GM21825 (cell line): ENCODE results near the gene KPNA6.

ENCODE experiments used
- ATAC-seq: cut with Tn5 transposase; IDR thresholded peaks from one replicate; pipeline ENCODE4 v1.9.1; 2021; ENCODE audit warnings: mild to moderate bottlenecking, moderate library complexity; ENCODE audit not compliant: unreplicated experiment

Gene KPNA6

GRCh38 chr1:32186077-32186476 is 78.2 kb downstream of the KPNA6 start:
- ATAC-seq = no peak

DNA sequence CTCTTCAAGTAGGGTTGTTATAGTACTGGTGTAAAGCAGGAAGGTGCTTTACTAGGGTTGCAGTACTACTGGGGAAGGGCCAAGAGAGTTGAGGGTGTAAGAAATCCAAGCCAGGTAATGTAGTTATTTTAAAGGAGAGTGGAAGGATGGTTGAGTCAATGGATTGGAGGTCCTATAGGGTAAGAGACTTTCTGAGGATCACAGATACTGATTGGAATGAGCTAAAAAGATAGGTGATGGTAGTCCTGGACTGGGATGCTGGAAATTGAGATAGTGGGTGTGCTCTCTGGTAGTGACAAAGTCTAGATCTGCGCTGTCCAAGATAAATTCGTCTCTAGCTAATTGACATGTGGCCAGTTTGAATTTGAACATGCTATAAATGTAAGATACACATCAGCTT is 78.6 kb downstream of the KPNA6 start:
- ATAC-seq = no peak

DNA sequence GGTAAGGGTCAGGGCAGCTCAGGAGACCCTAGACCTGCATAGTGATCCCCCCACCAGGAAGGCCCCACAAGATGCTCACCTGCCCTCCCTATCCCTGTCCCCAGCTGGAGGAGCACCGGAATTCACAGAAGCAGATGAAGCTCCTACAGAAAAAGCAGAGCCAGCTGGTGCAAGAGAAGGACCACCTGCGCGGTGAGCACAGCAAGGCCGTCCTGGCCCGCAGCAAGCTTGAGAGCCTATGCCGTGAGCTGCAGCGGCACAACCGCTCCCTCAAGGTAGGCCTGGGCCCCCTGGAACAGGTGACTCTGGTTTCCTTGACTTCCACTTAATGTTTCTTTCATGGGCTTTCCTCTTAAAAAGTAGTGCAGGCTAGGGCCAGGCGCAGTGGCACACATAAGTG is 80.0 kb downstream of the KPNA6 start:
- ATAC-seq = no peak

DNA sequence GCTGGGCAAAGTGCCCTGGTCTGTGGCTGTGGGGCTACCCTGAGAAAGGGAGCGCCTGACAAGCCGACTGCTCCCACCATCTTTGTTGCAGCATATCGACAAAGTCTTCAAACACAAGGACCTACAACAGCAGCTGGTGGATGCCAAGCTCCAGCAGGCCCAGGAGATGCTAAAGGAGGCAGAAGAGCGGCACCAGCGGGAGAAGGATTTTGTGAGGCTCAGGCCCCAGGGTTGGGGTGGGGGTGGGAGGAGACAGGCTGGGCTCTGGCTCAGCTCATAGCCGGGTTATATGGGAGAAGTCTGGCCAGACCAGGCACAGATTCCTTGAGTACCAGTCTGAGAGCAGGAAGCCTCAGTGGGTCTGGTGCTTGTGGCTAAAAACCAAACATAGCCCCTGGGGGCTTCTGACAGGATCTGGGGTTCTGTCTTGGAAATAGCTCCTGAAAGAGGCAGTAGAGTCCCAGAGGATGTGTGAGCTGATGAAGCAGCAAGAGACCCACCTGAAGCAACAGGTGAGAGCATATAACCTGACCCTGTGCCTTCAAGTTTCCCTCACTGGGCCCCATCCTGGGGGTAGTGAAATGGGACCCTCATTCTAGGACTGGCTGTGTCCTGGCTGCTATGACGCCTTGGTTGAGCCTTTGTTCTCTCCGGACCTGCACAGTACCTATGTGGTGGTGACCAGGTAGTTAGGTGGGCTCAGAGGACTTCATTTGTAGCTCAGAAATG is 84.5 kb downstream of the KPNA6 start:
- ATAC-seq = no peak

GRCh38 chr1:32194984-32195383 is 87.1 kb downstream of the KPNA6 start:
- no peak for ATAC-seq

GRCh38 chr1:32195531-32195930 is 87.7 kb downstream of the KPNA6 start:
- ATAC-seq = no peak

DNA sequence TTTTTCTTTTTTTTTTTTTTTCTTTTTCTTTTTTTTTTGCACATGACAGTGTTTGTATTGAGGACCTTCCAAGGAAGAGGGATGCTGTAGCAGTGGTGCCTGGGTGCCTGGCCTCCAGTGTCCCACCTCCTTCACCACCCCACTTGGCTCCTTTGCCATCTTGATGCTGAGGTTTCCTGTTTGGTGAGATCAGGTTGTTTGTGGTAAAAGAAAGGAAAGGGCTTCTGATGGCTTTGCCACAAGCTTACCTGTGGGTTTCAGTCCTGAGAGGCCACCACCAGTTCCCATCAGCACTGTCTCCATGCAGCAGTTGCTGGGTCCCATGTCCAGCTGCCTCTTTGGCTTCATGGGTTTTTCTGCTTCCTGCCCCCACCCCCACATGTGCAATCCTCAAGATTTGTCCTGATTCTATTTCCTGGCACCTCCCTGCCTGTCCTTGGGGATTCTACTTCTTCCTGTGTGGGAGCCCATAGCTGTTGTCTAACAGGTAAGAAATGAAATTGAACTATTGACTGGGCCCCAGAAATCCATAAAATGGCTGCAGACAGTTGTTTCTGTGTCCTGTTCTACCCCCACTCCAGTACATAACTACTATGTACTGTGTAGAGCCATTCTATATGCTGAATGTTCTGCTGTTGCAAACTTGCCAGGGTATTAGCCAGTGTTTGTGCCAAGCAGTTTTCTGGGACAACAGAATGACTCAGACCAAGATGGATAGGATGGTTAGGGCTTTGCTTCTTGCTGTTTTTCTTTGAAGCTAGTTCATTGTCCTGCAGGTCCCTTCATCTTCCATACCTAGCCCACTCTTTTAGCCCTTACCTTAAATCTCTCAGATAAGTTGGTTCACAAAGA is 88.3 kb downstream of the KPNA6 start:
- no peak for ATAC-seq

DNA sequence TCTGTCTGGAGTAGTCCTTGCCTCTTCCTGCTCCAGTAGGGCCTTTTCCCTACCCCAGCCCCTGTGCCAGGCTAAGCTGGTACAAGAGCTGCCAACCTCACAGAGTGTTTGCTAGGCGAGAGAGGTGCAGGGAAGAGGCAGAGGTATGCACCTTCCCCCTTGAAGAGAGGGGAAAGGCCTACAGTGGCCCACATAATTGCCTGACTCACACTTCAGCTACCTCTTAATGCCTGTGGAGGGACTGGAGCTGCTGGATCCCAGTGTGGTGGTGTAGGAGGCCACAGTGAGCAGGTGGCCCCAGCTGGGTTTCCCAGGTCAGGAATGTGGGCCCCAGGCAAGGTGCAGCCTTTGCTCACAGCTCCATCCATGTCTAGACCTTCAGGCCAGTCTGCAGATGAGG is 89.2 kb downstream of the KPNA6 start:
- ATAC-seq = no peak

- ATAC-seq = no peak
Observed at GRCh38 chr1:32197837-32198236, 90.0 kb downstream of the KPNA6 start.

DNA sequence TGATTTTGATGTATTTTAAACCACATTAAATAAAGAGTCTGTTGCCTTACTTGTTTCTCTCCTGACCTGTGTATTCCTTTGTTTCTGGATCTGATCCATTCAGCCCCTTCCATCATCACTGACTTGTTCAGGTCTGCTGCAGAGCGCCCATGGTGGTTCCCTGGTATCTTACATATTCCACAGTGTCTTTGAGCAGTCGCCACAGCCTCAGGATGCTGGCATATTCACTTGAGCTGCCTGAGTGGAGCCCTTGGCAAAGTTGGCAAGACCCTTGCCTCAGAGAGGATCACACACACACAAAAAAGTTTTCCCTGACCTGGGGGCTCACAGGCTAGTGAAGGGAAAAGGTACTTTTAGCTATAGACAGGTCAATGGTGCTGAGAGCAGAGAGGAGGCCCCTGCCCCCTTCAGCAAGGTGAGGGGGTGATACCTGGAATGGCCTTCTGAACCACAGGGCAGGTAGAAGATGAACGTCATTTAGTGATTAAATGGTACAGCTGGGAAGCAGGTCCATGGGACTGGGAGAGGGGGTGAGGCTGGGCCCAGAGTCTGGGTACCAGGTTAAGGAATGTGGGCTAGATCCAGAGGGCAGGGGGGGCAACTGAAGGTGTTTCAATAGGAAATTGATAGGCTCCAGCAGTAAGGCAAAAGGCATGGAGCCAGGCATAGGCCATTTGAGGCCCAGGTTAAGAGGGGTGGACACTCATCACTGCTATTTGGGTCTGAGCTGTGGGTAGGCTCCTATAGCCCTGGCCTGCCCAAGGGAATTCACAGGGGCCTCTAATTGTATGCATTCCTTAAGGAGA is 90.6 kb downstream of the KPNA6 start:
- ATAC-seq = no peak

DNA sequence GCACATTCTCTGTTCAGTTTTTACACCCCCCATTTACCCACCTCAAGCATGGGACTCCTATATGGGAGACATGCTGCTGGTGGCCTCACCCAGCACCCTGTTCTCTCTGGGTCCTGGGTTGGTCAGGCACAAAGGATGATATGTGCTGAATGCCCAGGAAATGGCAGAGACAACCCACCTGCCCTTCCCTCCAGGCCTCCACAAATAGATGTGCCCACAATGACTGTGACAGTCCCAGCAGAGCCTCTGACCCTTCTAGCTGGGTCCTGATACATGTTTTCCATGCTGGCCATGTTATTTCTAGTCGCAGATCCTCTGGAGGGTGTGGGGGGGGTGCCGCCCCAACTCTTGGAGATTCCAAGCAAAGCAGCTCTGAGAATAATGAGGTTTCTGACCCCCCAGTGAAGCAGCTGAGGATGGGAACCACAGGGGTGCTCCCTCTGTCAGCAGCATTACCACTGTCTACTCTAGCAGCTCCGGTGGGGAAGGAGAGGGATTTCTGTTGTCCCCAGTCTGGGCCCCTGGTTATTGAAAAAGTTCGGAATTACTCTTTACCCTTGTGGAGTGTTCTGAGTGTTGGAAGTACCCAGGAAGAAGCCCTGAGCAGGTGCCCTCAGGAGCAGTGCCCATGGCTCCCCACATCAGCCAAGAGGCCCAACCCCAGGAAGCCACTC is 91.3 kb downstream of the KPNA6 start:
- ATAC-seq = no peak

- ATAC-seq = no peak
Observed at GRCh38 chr1:32199717-32200072, 91.8 kb downstream of the KPNA6 start.

DNA sequence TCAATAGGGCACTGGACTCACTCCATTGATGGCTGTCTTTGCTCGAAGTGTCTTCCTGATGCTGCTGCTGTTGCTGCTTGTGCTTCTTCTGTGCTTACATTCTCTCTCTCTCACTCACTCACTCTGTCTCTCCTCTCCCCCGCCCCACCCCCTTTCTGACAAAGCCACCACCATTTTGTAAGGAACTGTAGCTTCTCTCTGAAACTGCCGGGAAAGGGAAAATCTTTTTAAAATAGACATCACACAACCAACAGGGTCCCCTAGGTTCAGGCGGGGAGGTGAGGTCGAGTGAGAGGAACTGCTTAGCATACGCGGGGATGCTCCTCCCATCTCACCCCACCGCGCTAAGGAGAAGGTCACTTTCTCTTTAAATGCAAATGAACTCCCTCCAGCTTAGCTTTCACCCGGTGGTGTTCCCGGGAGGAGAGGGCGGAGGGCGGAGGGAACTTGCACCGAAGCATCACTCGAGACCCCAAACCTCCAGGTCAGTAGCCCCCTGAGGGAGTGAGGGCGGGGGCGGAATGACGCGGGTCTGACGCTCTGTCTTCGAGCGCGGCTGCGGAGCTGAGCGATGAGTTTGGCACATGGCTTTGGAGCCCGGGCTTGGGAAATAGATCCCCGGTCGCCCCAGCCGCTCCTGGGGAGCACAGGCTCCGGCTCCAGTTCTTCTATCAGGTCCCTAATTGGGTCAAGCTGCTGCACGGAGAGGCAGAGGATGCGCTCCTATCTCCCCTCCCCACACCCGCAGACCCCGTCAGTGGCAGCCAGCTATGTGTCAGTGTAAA is 92.6 kb downstream of the KPNA6 start, which contains the start of gene CCDC28B:
Gene CCDC28B (plus strand): TSS at position 370 of the 785 bp plus-strand sequence. CDS start 1,341 bp downstream, outside the sequence.
- ATAC-seq = no peak

- ATAC-seq = peak; percentile 42
Observed at GRCh38 chr1:32201011-32201855, 93.4 kb downstream of the KPNA6 start.

DNA sequence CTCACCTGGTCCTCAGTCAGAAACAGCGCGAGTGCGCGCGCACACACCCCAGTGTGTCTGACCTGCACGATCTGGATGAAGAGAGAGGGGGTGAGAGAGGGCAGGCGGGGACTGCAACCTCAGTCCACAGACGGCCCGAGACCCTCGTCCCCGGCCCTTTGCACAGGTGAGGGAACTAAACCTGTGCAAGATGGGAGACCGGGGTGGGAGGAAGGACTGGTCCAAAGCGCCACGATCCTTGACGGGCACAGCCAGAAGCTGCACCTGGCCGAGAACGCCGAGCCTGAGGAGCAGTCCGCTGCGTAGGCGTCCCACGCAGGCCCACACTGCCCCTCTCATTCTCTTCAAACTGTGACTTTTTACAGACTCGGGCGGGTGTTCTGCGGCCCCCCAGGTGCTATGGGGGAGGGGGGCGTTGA is 97.1 kb downstream of the KPNA6 start:
- no peak for ATAC-seq

DNA sequence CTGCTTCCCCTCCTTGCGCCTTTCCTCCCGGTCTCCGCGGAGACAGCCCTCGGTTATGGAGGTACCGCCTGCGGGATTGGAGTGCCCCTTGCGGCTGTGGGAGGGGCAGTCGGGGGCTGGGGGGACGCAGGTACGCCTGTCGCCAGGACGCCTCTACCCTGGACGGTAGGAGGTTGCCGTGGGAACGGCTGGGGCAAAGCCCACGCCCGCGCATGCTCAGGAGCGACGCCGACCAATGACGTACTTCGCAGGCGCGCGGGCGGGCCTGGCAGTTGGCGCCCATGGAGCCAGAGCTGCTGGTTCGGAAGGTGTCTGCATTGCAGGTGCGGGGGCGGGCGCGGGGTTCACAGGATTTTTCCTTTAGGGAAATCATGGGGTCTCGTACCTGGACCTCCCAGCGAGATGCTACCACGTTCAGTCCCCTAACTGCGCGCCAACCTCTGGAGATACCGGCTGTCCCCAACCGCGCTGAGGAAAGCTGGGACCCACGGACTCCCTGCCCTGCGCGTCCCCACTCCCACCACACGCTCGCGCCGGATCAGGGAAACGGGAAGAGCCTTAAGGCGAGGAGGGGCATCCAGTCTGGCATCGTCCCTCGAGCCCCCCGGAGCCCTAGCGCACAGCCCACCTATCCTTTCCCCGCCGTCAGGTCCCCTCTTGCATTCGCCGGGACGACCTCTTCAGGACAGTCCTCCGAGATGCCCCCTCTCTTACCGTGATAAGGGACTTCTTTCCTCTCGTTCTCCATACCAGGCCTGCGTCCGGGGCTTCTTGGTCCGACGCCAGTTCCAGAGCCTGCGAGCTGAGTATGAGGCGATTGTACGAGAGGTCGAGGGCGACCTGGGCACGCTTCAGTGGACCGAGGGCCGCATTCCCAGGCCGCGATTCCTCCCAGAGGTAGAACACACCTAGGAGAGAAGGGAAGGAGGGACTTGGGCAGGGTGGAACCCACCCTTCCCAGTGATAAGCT is 97.8 kb downstream of the KPNA6 start, which contains the start of gene IQCC:
Gene IQCC (plus strand): TSS at position 271 of the 970 bp plus-strand sequence. CDS start 11 bp downstream, at position 282.
- ATAC-seq = peak; percentile 37

DNA sequence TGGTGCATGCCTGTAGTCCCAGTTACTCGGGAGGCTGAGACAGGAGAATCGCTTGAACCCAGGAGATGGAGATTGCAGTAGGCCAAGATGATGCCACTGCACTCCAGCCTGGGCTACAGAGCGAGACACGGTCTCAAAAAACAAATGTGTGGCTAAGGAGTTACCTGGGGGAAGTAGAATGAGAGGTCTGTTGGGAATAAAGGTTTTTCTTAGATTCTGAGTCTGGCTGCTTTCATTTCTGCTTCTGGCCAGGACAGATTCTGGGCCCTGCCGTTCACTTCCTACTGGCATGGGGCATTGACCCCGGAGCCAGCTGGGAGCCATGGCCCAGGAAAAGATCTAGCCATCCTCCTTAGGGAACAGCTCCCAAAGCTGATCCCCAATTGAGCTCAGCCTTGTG is 100.6 kb downstream of the KPNA6 start:
- no peak for ATAC-seq

DNA sequence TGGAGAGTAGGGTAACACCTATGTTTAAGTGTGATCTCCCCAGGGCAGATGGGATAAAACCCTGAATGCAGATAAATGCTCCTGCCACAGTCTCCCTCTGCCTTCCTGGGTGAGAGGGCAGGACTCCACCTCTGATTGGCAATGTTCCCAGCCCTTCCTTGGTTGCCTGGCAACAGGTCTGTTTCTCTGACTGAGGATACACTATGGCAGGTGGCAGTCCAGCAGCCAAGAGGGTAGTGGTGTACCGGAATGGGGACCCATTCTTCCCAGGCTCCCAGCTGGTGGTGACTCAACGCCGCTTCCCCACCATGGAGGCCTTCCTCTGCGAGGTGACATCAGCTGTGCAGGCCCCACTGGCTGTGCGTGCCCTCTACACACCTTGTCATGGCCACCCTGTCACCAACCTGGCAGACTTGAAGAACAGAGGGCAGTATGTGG is 101.1 kb downstream of the KPNA6 start, which contains the start of gene DCDC2B:
Gene DCDC2B (plus strand): TSS at position 199 of the 438 bp plus-strand sequence. CDS start 5 bp downstream, at position 204.
- no peak for ATAC-seq
